ENCODE results near the gene PHF3. TPM values are rescaled to one million over a fixed set of nuclear protein-coding genes. Genes with fewer than 3 reads are reported as not detected.

PHF3 gene
- total and polyA plus RNA-seq, 2 experiments from 2014 or later = 15.3 to 34.7 TPM

DNA sequence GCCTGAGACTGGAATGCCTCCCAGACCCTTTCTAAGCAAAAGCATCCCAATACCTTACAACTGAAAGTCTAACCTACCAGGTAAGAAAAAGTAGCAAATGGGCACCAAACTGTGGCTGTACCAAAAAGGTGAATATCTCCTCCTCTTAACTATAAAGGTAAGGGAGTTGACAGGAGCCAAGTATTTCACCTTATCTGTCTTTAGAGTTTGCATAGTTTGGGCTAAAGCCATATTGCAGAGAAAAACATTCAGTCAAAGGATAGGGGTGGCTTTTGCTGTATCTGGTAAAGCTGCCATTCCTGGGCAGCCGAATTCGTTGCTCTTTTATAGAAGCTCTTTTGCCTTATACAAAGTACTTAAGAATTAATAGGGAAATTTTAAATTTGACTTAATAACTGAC, 38.1 kb downstream of the PHF3 start:
- Histone ChIP-seq H2AFZ (no peak overlapping the region), H3K9me2 (ENCODE audit: insufficient read depth) (no peaks in the 10 kb centered on the region), H3K4me3 (no peak overlapping the region), H3K79me2 (ENCODE audit: insufficient read depth) (peaks cover 99% of the 10 kb centered on the region), H3K27ac (no peak overlapping the region), H3K9me3 (ENCODE audit: low read depth) (no peaks in the 10 kb centered on the region), H3K4me1 (ENCODE audit: insufficient read depth) (peaks cover 11% of the 10 kb centered on the region; the same call in 1 of the 2 replicates), H3K36me3 (ENCODE audit: low read depth) (no peaks in the 10 kb centered on the region), H3K27me3 (replicated peaks; ENCODE audit: insufficient read depth) (no peaks in the 10 kb centered on the region), H3F3A (ENCODE audit: insufficient read depth) (peaks cover 9% of the 10 kb centered on the region; the same call in 1 of the 2 replicates), H4K20me1 (ENCODE audit: insufficient read depth) (peaks cover 10% of the 10 kb centered on the region), H3K9ac (no peak overlapping the region), H3K4me2 (ENCODE audit: unreplicated experiment) (no peak overlapping the region)
- TF ChIP-seq EZH2phosphoT487 (IDR thresholded peaks at IDR 0.05; ENCODE audit: insufficient read depth, low read depth) = no peak
- TF ChIP-seq EZH2 (IDR thresholded peaks at IDR 0.05; ENCODE audit: insufficient read depth, poor library complexity, severe bottlenecking) = no peak
- WGBS, 2 experiments (ENCODE audit: low coverage in 1 of 2, low lambda C conversion rate in 2 of 2, missing lambda C conversion rate in 2 of 2) = 96 to 100% methylated on average over 2 of the region's 2 CpGs
- no peak for DNase-seq
- in situ Hi-C loops (cut with MboI) = no loop called here

DNA sequence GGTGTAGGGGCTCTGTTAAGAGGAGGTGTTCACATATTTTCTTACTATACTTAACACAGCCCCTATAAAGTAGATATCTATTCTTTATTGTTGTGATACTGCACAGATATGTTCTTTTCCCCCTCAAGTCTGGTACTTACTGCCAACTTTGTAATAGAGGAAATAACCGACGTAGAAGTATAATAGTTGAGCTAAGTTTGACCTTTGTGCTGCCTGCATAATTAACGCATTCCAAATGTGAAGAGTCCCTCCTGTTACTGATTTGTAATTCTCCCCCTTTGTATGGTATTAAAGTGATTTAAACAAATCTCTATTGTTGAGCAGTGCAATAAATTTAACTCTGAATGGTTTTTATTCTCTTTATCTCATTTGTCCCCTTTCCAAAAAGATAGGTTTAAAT, 39.0 kb downstream of the PHF3 start:
- 61 to 64% methylated on average over 3 of the region's 3 CpGs for WGBS, 2 experiments (ENCODE audit: low coverage in 1 of 2, low lambda C conversion rate in 2 of 2, missing lambda C conversion rate in 2 of 2)
- in situ Hi-C loops (cut with MboI) = no loop called here
- TF ChIP-seq EZH2phosphoT487 (IDR thresholded peaks at IDR 0.05; ENCODE audit: insufficient read depth, low read depth) (no peak), EZH2 (IDR thresholded peaks at IDR 0.05; ENCODE audit: insufficient read depth, poor library complexity, severe bottlenecking) (no peak)
- Histone ChIP-seq H3K9me3 (ENCODE audit: low read depth) (no peaks in the 10 kb centered on the region), H2AFZ (no peak overlapping the region), H3K27ac (no peak overlapping the region), H3K27me3 (replicated peaks; ENCODE audit: insufficient read depth) (no peaks in the 10 kb centered on the region), H3F3A (ENCODE audit: insufficient read depth) (peaks cover 9% of the 10 kb centered on the region; the same call in 1 of the 2 replicates), H3K9me2 (ENCODE audit: insufficient read depth) (no peaks in the 10 kb centered on the region), H3K79me2 (ENCODE audit: insufficient read depth) (peaks cover 99% of the 10 kb centered on the region), H3K36me3 (ENCODE audit: low read depth) (no peaks in the 10 kb centered on the region), H3K4me2 (ENCODE audit: unreplicated experiment) (no peak overlapping the region), H3K4me3 (no peak overlapping the region), H3K4me1 (ENCODE audit: insufficient read depth) (peaks cover 11% of the 10 kb centered on the region; the same call in 1 of the 2 replicates), H4K20me1 (ENCODE audit: insufficient read depth) (peaks cover 18% of the 10 kb centered on the region), H3K9ac (no peak overlapping the region)
- DNase-seq = no peak

DNA sequence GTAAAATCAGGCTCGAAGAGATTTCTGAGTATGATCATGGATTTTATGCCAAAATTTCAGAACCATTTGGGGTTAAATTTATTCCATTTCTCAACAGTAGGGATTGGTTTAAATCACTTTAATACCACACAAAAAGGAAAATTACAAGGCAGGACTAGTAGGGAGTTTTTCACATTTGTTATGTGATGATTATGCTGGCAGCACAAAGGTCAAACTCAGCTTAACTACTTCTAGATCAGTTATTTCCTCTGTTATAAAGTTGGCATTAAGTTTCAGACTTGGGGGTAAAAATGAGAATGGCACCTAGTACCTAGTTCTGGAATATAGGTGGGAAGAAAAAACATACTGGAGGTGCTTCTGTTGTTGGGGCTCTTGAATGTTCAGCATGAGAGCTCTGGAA, 39.5 kb downstream of the PHF3 start:
- H3K9me2 ChIP-seq (ENCODE audit: insufficient read depth) = no peaks in the 10 kb centered on the region
- in situ Hi-C loops (cut with MboI) = no loop called here
- H3K4me3 ChIP-seq = no peak overlapping the region
- no peak for DNase-seq
- H3K9ac ChIP-seq = no peak overlapping the region
- H3K9me3 ChIP-seq (ENCODE audit: low read depth) = no peaks in the 10 kb centered on the region
- peaks cover 99% of the 10 kb centered on the region for H3K79me2 ChIP-seq (ENCODE audit: insufficient read depth)
- H3K27me3 ChIP-seq (replicated peaks; ENCODE audit: insufficient read depth) = no peaks in the 10 kb centered on the region
- no peak overlapping the region for H3K4me2 ChIP-seq (ENCODE audit: unreplicated experiment)
- peaks cover 19% of the 10 kb centered on the region for H4K20me1 ChIP-seq (ENCODE audit: insufficient read depth)
- no peak overlapping the region for H3K27ac ChIP-seq
- H3F3A ChIP-seq (ENCODE audit: insufficient read depth) = peaks cover 9% of the 10 kb centered on the region; the same call in 1 of the 2 replicates
- TF ChIP-seq EZH2 (IDR thresholded peaks at IDR 0.05; ENCODE audit: insufficient read depth, poor library complexity, severe bottlenecking) (no peak), EZH2phosphoT487 (IDR thresholded peaks at IDR 0.05; ENCODE audit: insufficient read depth, low read depth) (no peak)
- WGBS, 2 experiments (ENCODE audit: low coverage in 1 of 2, low lambda C conversion rate in 2 of 2, missing lambda C conversion rate in 2 of 2) = 95 to 100% methylated on average over 1 of the region's 1 CpG
- no peaks in the 10 kb centered on the region; the same call in 1 of the 2 replicates for H3K36me3 ChIP-seq (ENCODE audit: low read depth)
- H3K4me1 ChIP-seq (ENCODE audit: insufficient read depth) = peaks cover 11% of the 10 kb centered on the region; the same call in 1 of the 2 replicates
- H2AFZ ChIP-seq = no peak overlapping the region

DNA sequence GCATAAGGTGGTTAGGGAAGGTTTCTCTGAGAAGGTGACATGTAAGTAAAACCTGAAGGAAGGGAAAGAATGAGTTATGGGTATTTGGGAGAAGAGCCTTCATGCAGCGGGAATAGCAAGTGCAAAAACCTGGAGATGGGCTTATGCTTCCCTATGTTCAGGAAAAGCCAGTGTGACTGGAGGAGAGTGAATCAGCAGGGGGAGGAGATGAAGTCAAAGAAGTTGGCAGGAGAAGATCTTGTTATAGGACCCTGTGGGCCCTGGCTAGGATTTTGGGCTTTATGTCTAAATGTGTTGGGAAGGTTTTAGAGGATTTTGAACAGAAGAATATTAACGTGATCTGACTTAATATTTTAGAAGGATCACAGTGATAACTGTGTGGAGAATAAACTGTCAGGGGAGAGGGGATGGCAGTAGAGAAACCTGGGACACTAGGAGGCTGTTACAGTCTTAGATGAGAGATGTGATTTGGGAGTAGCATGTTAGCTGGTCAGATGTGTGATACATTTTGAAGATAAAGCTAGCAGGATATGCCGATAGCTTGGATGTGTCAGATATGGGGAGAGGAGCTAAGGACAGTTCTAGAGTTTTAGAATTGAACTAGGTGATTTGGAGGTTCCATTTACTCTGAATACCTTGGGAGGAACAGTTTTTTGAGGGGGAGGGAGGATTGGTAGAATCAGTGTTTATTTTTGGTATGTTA, 41.0 kb downstream of the PHF3 start:
- H4K20me1 ChIP-seq (ENCODE audit: insufficient read depth) = peaks cover 19% of the 10 kb centered on the region
- DNase-seq = peak; percentile 18
- in situ Hi-C loops (cut with MboI) = no loop called here

More for the DNA sequence above, 41.0 kb downstream of the PHF3 start:
- H3K4me1 ChIP-seq (ENCODE audit: insufficient read depth) = peaks cover 11% of the 10 kb centered on the region; the same call in 1 of the 2 replicates
- no peak overlapping the region for H2AFZ ChIP-seq
- no peaks in the 10 kb centered on the region for H3K9me2 ChIP-seq (ENCODE audit: insufficient read depth)
- H3K27ac ChIP-seq = no peak overlapping the region
- H3K36me3 ChIP-seq (ENCODE audit: low read depth) = no peaks in the 10 kb centered on the region; the same call in 1 of the 2 replicates
- WGBS, 2 experiments (ENCODE audit: low coverage in 1 of 2, low lambda C conversion rate in 2 of 2, missing lambda C conversion rate in 2 of 2) = 93 to 95% methylated on average over 3 of the region's 3 CpGs
- peaks cover 99% of the 10 kb centered on the region for H3K79me2 ChIP-seq (ENCODE audit: insufficient read depth)
- no peaks in the 10 kb centered on the region for H3K27me3 ChIP-seq (replicated peaks; ENCODE audit: insufficient read depth)
- H3K4me2 ChIP-seq (ENCODE audit: unreplicated experiment) = no peak overlapping the region
- H3K9me3 ChIP-seq (ENCODE audit: low read depth) = no peaks in the 10 kb centered on the region
- no peak for TF ChIP-seq EZH2 (IDR thresholded peaks at IDR 0.05; ENCODE audit: insufficient read depth, poor library complexity, severe bottlenecking)
- TF ChIP-seq EZH2phosphoT487 (IDR thresholded peaks at IDR 0.05; ENCODE audit: insufficient read depth, low read depth) = no peak
- H3K4me3 ChIP-seq = no peak overlapping the region
- no peak overlapping the region for H3K9ac ChIP-seq
- H3F3A ChIP-seq (ENCODE audit: insufficient read depth) = peaks cover 9% of the 10 kb centered on the region; the same call in 1 of the 2 replicates
